HUES48 (cell line): ENCODE data around the gene ERICH6B.
A peak's percentile ranks its signal among the peaks of the same experiment; 100 is the strongest.

Experiments used
- H3K27ac ChIP-seq: one replicate; pipeline ENCODE4 v1.7.0; 2013; ENCODE audit warnings: low read depth, low read length, inconsistent platforms
- H3K27me3 ChIP-seq: 2 replicates; pipeline ENCODE4 v1.6.1; 2013; ENCODE audit warnings: mild to moderate bottlenecking, low read length; ENCODE audit not compliant: control insufficient read depth, insufficient read depth
- H3K36me3 ChIP-seq: 2 replicates; pipeline ENCODE4 v1.6.1; 2013; ENCODE audit warnings: low read length; ENCODE audit not compliant: control insufficient read depth, insufficient read depth
- H3K4me1 ChIP-seq: 2 replicates; pipeline ENCODE4 v1.6.1; 2013; ENCODE audit warnings: mild to moderate bottlenecking, low read length; ENCODE audit not compliant: control insufficient read depth, insufficient read depth
- H3K4me3 ChIP-seq: 2 replicates; pipeline ENCODE4 v1.5.1; 2013; ENCODE audit warnings: mild to moderate bottlenecking, low read depth, low read length
- H3K9ac ChIP-seq: 2 replicates; pipeline ENCODE4 v1.6.1; 2013; ENCODE audit warnings: mild to moderate bottlenecking, low read depth, low read length, moderate library complexity
- H3K9me3 ChIP-seq: 2 replicates; pipeline ENCODE4 v1.6.1; 2013; ENCODE audit warnings: low read length; ENCODE audit not compliant: control insufficient read depth, insufficient read depth

ERICH6B gene

GRCh38 chr13:45575830-45576180 is 39.7 kb downstream of the ERICH6B start:
- no peak overlapping the region for H3K4me3 ChIP-seq
- H3K9me3 ChIP-seq = no peaks in the 10 kb centered on the region
- H3K9ac ChIP-seq = no peak overlapping the region
- H3K27me3 ChIP-seq = peaks cover 18% of the 10 kb centered on the region; the same call in 1 of the 2 replicates
- peaks cover 7% of the 10 kb centered on the region; the same call in 1 of the 2 replicates for H3K4me1 ChIP-seq
- H3K36me3 ChIP-seq = no peaks in the 10 kb centered on the region
- H3K27ac ChIP-seq = no peak overlapping the region

- Histone ChIP-seq H3K27ac (no peak overlapping the region), H3K36me3 (no peaks in the 10 kb centered on the region), H3K27me3 (peaks cover 18% of the 10 kb centered on the region; the same call in 1 of the 2 replicates), H3K4me3 (no peak overlapping the region), H3K9me3 (no peaks in the 10 kb centered on the region), H3K9ac (no peak overlapping the region), H3K4me1 (peaks cover 7% of the 10 kb centered on the region; the same call in 1 of the 2 replicates)
Measured at GRCh38 chr13:45575146-45575829, 40.3 kb downstream of the ERICH6B start.

- Histone ChIP-seq H3K27ac (no peak overlapping the region), H3K9ac (no peak overlapping the region), H3K4me1 (no peaks in the 10 kb centered on the region), H3K36me3 (no peaks in the 10 kb centered on the region), H3K27me3 (no peaks in the 10 kb centered on the region), H3K9me3 (peaks cover 14% of the 10 kb centered on the region), H3K4me3 (no peak overlapping the region)
Measured at GRCh38 chr13:45565331-45565730, 50.2 kb downstream of the ERICH6B start.

GRCh38 chr13:45564133-45564776 is 51.3 kb downstream of the ERICH6B start:
- Histone ChIP-seq H3K36me3 (no peaks in the 10 kb centered on the region), H3K4me3 (no peak overlapping the region), H3K27ac (peak overlapping the region; percentile 28), H3K27me3 (no peaks in the 10 kb centered on the region), H3K9me3 (peaks cover 14% of the 10 kb centered on the region), H3K4me1 (no peaks in the 10 kb centered on the region), H3K9ac (no peak overlapping the region)

- Histone ChIP-seq H3K4me1 (no peaks in the 10 kb centered on the region), H3K4me3 (no peak overlapping the region), H3K36me3 (no peaks in the 10 kb centered on the region), H3K9ac (no peak overlapping the region), H3K9me3 (no peaks in the 10 kb centered on the region), H3K27me3 (no peaks in the 10 kb centered on the region), H3K27ac (no peak overlapping the region)
Measured at GRCh38 chr13:45554604-45555109, 60.9 kb downstream of the ERICH6B start.

- no peak overlapping the region for H3K27ac ChIP-seq
- no peaks in the 10 kb centered on the region for H3K27me3 ChIP-seq
Measured at GRCh38 chr13:45548281-45548680, 67.3 kb downstream of the ERICH6B start.

GRCh38 chr13:45546410-45546765 is 69.2 kb downstream of the ERICH6B start:
- Histone ChIP-seq H3K9me3 (no peaks in the 10 kb centered on the region), H3K27ac (no peak overlapping the region), H3K36me3 (no peaks in the 10 kb centered on the region), H3K27me3 (no peaks in the 10 kb centered on the region), H3K4me1 (no peaks in the 10 kb centered on the region), H3K4me3 (no peak overlapping the region), H3K9ac (no peak overlapping the region)

More at GRCh38 chr13:45548281-45548680, 67.3 kb downstream of the ERICH6B start:
- Histone ChIP-seq H3K9me3 (no peaks in the 10 kb centered on the region), H3K36me3 (no peaks in the 10 kb centered on the region), H3K4me3 (no peak overlapping the region), H3K9ac (no peak overlapping the region), H3K4me1 (no peaks in the 10 kb centered on the region)

- H3K4me3 ChIP-seq = no peak overlapping the region
- H3K27me3 ChIP-seq = no peaks in the 10 kb centered on the region
- no peaks in the 10 kb centered on the region for H3K36me3 ChIP-seq
- H3K27ac ChIP-seq = no peak overlapping the region
- no peaks in the 10 kb centered on the region for H3K4me1 ChIP-seq
- H3K9ac ChIP-seq = no peak overlapping the region
- H3K9me3 ChIP-seq = no peaks in the 10 kb centered on the region
Measured at GRCh38 chr13:45545686-45546409, 69.7 kb downstream of the ERICH6B start.

GRCh38 chr13:45544520-45544919 is 71.0 kb downstream of the ERICH6B start:
- Histone ChIP-seq H3K4me1 (no peaks in the 10 kb centered on the region), H3K9me3 (no peaks in the 10 kb centered on the region), H3K4me3 (no peak overlapping the region), H3K27ac (no peak overlapping the region), H3K27me3 (no peaks in the 10 kb centered on the region), H3K36me3 (no peaks in the 10 kb centered on the region), H3K9ac (no peak overlapping the region)

GRCh38 chr13:45542878-45543277 is 72.7 kb downstream of the ERICH6B start:
- Histone ChIP-seq H3K27ac (no peak overlapping the region), H3K4me1 (no peaks in the 10 kb centered on the region), H3K4me3 (no peak overlapping the region), H3K9me3 (no peaks in the 10 kb centered on the region), H3K36me3 (no peaks in the 10 kb centered on the region), H3K9ac (no peak overlapping the region), H3K27me3 (no peaks in the 10 kb centered on the region)

- Histone ChIP-seq H3K36me3 (no peaks in the 10 kb centered on the region), H3K4me1 (no peaks in the 10 kb centered on the region), H3K9me3 (no peaks in the 10 kb centered on the region), H3K4me3 (no peak overlapping the region), H3K27me3 (no peaks in the 10 kb centered on the region), H3K27ac (no peak overlapping the region), H3K9ac (no peak overlapping the region)
Measured at GRCh38 chr13:45542391-45542790, 73.1 kb downstream of the ERICH6B start.
